Liver (tissue), 9 donors: Measurements from ENCODE around the gene CACNA1C. TPM values are rescaled to one million over a fixed set of nuclear protein-coding genes. Genes with fewer than 3 reads are reported as not detected.

ENCODE experiments used
- DNase-seq: peaks from one replicate; pipeline ENCODE4 v3.0.0-alpha.2; 2017; ENCODE audit warnings: low spot score
- H3K27ac ChIP-seq, 2 donors: one replicate each; pipeline ENCODE4 v1.7.0; 2013; ENCODE audit warnings: inconsistent platforms in 2 of 2, low read length in 2 of 2, control low read depth in 1 of 2, low read depth in 1 of 2, mild to moderate bottlenecking in 1 of 2
- H3K27me3 ChIP-seq, 4 donors: one replicate each; pipeline versions ENCODE4 v1.6.1 to v1.7.0; 2013; ENCODE audit warnings: low read length in 3 of 4, inconsistent platforms in 1 of 4, mild to moderate bottlenecking in 1 of 4, moderate library complexity in 1 of 4; ENCODE audit not compliant: control insufficient read depth in 4 of 4, insufficient read depth in 4 of 4
- H3K36me3 ChIP-seq, 4 donors: one replicate each; pipeline versions ENCODE4 v1.6.1 to v1.7.0; 2013; ENCODE audit warnings: low read length in 3 of 4, mild to moderate bottlenecking in 3 of 4, low read depth in 1 of 4, moderate library complexity in 1 of 4; ENCODE audit not compliant: control insufficient read depth in 4 of 4, insufficient read depth in 3 of 4
- H3K4me1 ChIP-seq, 4 donors: one replicate each; pipeline versions ENCODE4 v1.6.1 to v1.7.0; 2013; ENCODE audit warnings: low read length in 3 of 4, mild to moderate bottlenecking in 3 of 4, moderate library complexity in 1 of 4; ENCODE audit not compliant: control insufficient read depth in 4 of 4, insufficient read depth in 4 of 4
- H3K4me3 ChIP-seq, 3 donors: one replicate each; pipeline versions ENCODE4 v1.6.1 to v1.7.0; 2013; ENCODE audit warnings: low read length in 3 of 3, control low read depth in 1 of 3, low read depth in 1 of 3, mild to moderate bottlenecking in 1 of 3
- H3K9ac ChIP-seq, 2 donors: one replicate each; pipeline ENCODE4 v1.7.0; 2013; ENCODE audit warnings: low read length in 2 of 2, mild to moderate bottlenecking in 2 of 2, moderate library complexity in 2 of 2, control low read depth in 1 of 2, low read depth in 1 of 2
- H3K9me3 ChIP-seq, 4 donors: one replicate each; pipeline versions ENCODE4 v1.6.1 to v1.7.0; 2013; ENCODE audit warnings: low read length in 3 of 4; ENCODE audit not compliant: control insufficient read depth in 4 of 4
- FOXA1 ChIP-seq: IDR thresholded peaks from 2 replicates; pipeline ENCODE4 v1.6.1; 2016; ENCODE audit warnings: antibody characterized with exemption
- FOXA2 ChIP-seq: IDR thresholded peaks from 2 replicates; pipeline ENCODE4 v1.6.1; 2016; ENCODE audit warnings: antibody characterized with exemption
- GABPA ChIP-seq, 2 donors: IDR thresholded peaks in 1 of 2; conservative IDR thresholded peaks in 1 of 2; 2 replicates each; pipeline ENCODE4 v1.6.1; 2016; ENCODE audit warnings: antibody characterized with exemption in 2 of 2, mild to moderate bottlenecking in 1 of 2, moderate library complexity in 1 of 2
- HNF4A ChIP-seq, 2 donors: conservative IDR thresholded peaks; 2 replicates each; pipeline ENCODE4 v1.6.1; 2016; ENCODE audit warnings: antibody characterized with exemption in 2 of 2, mild to moderate bottlenecking in 2 of 2
- HNF4G ChIP-seq: IDR thresholded peaks from 2 replicates; pipeline ENCODE4 v1.6.1; 2016; ENCODE audit warnings: antibody characterized with exemption
- JUND ChIP-seq, 2 donors: IDR thresholded peaks; 2 replicates each; pipeline ENCODE4 v1.6.1; 2016; ENCODE audit warnings: antibody characterized with exemption in 2 of 2
- NR2F2 ChIP-seq: IDR thresholded peaks from 2 replicates; pipeline ENCODE4 v1.6.1; 2016; ENCODE audit warnings: antibody characterized with exemption
- RXRA ChIP-seq, 2 donors: IDR thresholded peaks; 2 replicates each; pipeline ENCODE4 v1.6.1; 2017 to 2018; ENCODE audit warnings: antibody characterized with exemption in 2 of 2, mild to moderate bottlenecking in 1 of 2
- SP1 ChIP-seq: IDR thresholded peaks from 2 replicates; pipeline ENCODE4 v1.6.1; 2018; ENCODE audit warnings: antibody characterized with exemption, mild to moderate bottlenecking
- TAF1 ChIP-seq: conservative IDR thresholded peaks from 2 replicates; pipeline ENCODE4 v1.6.1; 2016; ENCODE audit warnings: antibody characterized with exemption, mild to moderate bottlenecking
- WGBS: extraction: QIAGEN DNeasy Blood & Tissue Kit; methylation state at CpG from one replicate; pipeline ENCODE4 v1.1.7; 2013; 5-methylcytosine and 5-hydroxymethylcytosine counted together
- polyA plus RNA-seq, 2 donors: library from polyadenylated mRNA; stranded (reverse) in 1 of 2; unstranded in 1 of 2; fragments of 200-250 nt in 1 of 2; fragments of >200 nt in 1 of 2; fragmentation: Nextera tagmentation in 1 of 2; extraction: Ambion mirVana in 1 of 2; gene quantifications; one replicate each; pipeline versions ENCODE4 v1.2.1 to v1.2.3, GENCODE V29; 2013 to 2015
- total RNA-seq, 2 donors: library from RNA; depleted of rRNA; stranded (reverse); fragments of >200 nt; gene quantifications; one replicate each; pipeline ENCODE4 v1.2.3, GENCODE V29; 2014
- TF ChIP-seq, protein P1 (sequence below): fragments of 150-350 bp; IDR thresholded peaks from 2 replicates; pipeline ENCODE4 v1.5.1; 2017; ENCODE audit warnings: improper control_type of control experiment, low read depth, low read length; ENCODE audit not compliant: missing input control
- TF ChIP-seq, protein P2 (sequence below): IDR thresholded peaks from 2 replicates; pipeline ENCODE4 v1.6.1; 2016; ENCODE audit warnings: antibody characterized with exemption
- TF ChIP-seq, protein P3 (sequence below): IDR thresholded peaks from 2 replicates; pipeline ENCODE4 v1.6.1; 2016; ENCODE audit warnings: antibody characterized with exemption, mild to moderate bottlenecking
- TF ChIP-seq, protein P4 (sequence below): IDR thresholded peaks from 2 replicates; pipeline ENCODE4 v1.6.1; 2016; ENCODE audit warnings: antibody characterized with exemption
- donor health status: healthy.
- donor health status: healthy.
- donor health status: healthy.
- donor health status: healthy.
- donor health status: healthy.

The CACNA1C gene
- total and polyA plus RNA-seq, 4 donors: 0.23 to 1.9 (median 0.41) TPM

DNA sequence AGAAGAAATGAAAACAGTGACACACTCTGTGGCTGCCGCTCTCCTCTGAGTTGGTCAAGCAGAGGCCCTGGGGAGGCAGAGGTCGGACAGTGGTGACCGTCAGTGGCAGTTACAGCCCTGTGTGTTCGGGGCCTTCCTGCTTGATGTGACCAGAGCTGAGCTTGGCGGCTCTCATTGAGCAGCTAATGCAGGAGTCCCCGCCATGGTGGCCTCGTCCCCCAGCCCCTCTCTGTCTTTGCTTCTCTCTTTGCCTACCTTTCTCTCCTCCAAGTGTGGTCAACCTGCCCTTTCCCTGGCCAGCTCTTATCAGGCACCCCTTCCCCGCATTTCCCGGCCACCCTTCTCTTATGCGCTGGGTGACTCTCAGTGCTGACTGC is 362.8 kb downstream of the CACNA1C start:
- H3K9ac ChIP-seq: no peak overlapping the region
- peaks cover 0 to 2% (median 0%) of the 10 kb centered on the region in 4 donors for H3K27me3 ChIP-seq
- H3K4me3 ChIP-seq: no peak overlapping the region
- no peak for DNase-seq
- TF ChIP-seq, protein P1, sequence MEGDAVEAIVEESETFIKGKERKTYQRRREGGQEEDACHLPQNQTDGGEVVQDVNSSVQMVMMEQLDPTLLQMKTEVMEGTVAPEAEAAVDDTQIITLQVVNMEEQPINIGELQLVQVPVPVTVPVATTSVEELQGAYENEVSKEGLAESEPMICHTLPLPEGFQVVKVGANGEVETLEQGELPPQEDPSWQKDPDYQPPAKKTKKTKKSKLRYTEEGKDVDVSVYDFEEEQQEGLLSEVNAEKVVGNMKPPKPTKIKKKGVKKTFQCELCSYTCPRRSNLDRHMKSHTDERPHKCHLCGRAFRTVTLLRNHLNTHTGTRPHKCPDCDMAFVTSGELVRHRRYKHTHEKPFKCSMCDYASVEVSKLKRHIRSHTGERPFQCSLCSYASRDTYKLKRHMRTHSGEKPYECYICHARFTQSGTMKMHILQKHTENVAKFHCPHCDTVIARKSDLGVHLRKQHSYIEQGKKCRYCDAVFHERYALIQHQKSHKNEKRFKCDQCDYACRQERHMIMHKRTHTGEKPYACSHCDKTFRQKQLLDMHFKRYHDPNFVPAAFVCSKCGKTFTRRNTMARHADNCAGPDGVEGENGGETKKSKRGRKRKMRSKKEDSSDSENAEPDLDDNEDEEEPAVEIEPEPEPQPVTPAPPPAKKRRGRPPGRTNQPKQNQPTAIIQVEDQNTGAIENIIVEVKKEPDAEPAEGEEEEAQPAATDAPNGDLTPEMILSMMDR: no peak
- no peak for TF ChIP-seq FOXA1
- TF ChIP-seq, protein P2, sequence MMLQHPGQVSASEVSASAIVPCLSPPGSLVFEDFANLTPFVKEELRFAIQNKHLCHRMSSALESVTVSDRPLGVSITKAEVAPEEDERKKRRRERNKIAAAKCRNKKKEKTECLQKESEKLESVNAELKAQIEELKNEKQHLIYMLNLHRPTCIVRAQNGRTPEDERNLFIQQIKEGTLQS: no peak
- no peak for TF ChIP-seq TAF1
- no peaks in the 10 kb centered on the region for H3K4me1 ChIP-seq
- 80% methylated on average over 10 of the region's 10 CpGs for WGBS
- no peaks in the 10 kb centered on the region for H3K9me3 ChIP-seq
- no peaks in the 10 kb centered on the region for H3K36me3 ChIP-seq
- no peak overlapping the region for H3K27ac ChIP-seq

DNA sequence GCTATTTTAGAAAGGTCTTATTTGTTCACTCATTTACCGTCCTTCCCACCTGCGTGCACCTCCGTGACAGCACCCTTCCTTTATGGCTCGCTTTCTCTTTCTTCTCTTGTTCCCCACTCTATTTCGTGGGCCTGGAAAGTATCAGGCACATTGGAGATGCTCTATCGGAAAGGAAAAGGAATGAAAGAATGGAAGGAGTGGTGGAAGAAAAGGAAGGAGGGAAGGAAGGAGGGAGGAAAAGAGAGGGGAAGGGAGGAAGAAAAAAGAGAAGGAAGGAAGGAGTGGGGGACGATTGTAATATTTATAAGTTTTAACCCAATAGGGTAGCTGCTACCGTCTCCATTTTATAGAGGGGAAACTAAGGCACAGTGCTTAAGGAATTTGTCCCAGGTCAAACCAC is 363.4 kb downstream of the CACNA1C start:
- no peak for DNase-seq
- no peak overlapping the region for H3K9ac ChIP-seq
- H3K27ac ChIP-seq: no peak overlapping the region
- H3K4me1 ChIP-seq: no peaks in the 10 kb centered on the region
- no peaks in the 10 kb centered on the region for H3K9me3 ChIP-seq
- no peak overlapping the region for H3K4me3 ChIP-seq
- peaks cover 0 to 2% (median 0%) of the 10 kb centered on the region in 4 donors for H3K27me3 ChIP-seq
- TF ChIP-seq, protein P3, sequence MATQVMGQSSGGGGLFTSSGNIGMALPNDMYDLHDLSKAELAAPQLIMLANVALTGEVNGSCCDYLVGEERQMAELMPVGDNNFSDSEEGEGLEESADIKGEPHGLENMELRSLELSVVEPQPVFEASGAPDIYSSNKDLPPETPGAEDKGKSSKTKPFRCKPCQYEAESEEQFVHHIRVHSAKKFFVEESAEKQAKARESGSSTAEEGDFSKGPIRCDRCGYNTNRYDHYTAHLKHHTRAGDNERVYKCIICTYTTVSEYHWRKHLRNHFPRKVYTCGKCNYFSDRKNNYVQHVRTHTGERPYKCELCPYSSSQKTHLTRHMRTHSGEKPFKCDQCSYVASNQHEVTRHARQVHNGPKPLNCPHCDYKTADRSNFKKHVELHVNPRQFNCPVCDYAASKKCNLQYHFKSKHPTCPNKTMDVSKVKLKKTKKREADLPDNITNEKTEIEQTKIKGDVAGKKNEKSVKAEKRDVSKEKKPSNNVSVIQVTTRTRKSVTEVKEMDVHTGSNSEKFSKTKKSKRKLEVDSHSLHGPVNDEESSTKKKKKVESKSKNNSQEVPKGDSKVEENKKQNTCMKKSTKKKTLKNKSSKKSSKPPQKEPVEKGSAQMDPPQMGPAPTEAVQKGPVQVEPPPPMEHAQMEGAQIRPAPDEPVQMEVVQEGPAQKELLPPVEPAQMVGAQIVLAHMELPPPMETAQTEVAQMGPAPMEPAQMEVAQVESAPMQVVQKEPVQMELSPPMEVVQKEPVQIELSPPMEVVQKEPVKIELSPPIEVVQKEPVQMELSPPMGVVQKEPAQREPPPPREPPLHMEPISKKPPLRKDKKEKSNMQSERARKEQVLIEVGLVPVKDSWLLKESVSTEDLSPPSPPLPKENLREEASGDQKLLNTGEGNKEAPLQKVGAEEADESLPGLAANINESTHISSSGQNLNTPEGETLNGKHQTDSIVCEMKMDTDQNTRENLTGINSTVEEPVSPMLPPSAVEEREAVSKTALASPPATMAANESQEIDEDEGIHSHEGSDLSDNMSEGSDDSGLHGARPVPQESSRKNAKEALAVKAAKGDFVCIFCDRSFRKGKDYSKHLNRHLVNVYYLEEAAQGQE: no peak
- no peak for TF ChIP-seq HNF4G
- TF ChIP-seq TAF1: no peak
- TF ChIP-seq, protein P4, sequence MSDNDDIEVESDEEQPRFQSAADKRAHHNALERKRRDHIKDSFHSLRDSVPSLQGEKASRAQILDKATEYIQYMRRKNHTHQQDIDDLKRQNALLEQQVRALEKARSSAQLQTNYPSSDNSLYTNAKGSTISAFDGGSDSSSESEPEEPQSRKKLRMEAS: no peak
- no peak for TF ChIP-seq FOXA2
- TF ChIP-seq SP1: no peak
- no peak for TF ChIP-seq HNF4A (conservative IDR thresholded peaks at IDR 0.05)
- no peak for TF ChIP-seq RXRA (IDR thresholded peaks at IDR 0.05)
- no peak for TF ChIP-seq JUND (IDR thresholded peaks at IDR 0.05)
- no peak for TF ChIP-seq NR2F2
- no peak for TF ChIP-seq FOXA1
- TF ChIP-seq, protein P1: no peak
- TF ChIP-seq GABPA (IDR thresholded peaks at IDR 0.05 in 1 of 2, conservative IDR thresholded peaks at IDR 0.05 in 1 of 2): no peak
- H3K36me3 ChIP-seq: no peaks in the 10 kb centered on the region
- 77% methylated on average over 8 of the region's 8 CpGs for WGBS
